Hematopoietic multipotent progenitor cell treated with erythropoietin and hydrocortisone succinate and interleukin-3 and kit ligand, for 8 days (in vitro differentiated cells): ENCODE results near the gene ZNF165.

ENCODE experiments used
- DNase-seq: peaks from one replicate; pipeline ENCODE4 v3.0.0-alpha.2; 2015

ZNF165 gene

DNA sequence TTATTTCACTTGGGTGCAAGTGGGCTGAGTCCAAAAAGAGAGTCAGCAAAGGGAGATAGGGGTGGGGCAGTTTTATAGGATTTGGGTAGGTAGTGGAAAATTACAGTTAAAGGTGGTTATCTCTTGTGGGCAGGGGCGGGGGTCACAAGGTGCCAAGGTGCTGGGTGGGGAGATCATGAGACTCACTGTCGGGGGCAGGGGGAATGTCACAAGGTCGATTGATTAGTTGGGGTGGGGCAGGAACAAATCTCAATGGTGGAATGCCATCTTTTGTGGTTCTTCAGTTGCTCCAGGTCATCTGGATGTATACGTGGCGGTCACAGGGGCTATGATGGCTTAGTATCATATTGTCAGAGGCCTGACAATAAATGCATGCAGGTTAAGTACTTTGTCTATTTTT lies 41.9 kb downstream of the ZNF165 start:
- peak; percentile 91 for DNase-seq

DNA sequence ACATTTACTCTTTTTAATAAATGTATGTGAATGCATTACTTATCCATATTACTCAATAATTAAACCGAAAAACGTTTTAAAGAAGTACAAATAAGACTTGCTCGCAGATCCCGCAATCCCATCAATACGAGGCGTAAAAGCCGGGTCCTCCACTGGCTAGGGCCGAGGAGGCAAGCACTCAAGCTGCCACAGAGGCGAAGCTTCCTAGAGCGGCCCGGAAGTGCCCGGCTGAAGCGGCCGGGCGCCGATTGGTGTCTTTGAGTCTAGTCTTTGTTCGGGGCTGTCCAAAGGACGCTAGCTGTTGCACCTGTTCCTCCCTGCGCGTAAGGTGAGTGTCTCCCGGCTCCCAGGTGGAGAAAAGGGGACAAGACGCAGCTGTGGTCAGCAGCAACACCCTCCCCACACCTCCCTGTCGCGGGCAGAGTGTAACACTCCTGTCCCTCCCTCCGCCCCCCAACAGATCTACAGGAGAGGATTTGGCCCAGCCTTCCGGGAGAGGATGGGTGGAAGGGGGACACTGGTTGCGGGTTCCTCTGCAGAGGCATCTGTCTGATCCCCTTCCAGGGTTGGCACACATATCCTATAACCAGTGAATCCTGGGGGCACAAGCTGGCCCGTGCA lies 44.1 kb downstream of the ZNF165 start, which contains the start of gene ZSCAN16:
Gene ZSCAN16 (plus strand): TSS at position 260 of the 621 bp plus-strand sequence. CDS start 835 bp downstream, outside the sequence.
- DNase-seq = peak; percentile 92

DNA sequence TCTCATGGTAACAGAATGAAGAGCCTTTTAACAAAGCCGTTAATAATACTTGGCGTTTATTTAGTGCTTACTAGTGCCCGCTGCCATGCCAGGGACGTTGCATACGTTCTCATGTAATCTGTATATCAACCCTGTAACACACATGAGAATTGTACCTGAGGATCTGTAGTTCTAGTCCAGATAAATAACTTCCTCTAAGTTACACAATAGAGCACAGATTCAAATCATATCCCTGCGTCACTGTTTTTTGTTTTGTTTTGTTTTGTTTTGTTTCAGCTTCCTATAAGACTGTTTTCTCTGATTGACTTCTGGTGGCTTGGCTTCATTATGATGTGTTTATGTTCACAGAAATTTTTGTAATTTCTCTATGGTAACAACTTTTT lies 44.6 kb downstream of the ZNF165 start:
- DNase-seq = no peak

DNA sequence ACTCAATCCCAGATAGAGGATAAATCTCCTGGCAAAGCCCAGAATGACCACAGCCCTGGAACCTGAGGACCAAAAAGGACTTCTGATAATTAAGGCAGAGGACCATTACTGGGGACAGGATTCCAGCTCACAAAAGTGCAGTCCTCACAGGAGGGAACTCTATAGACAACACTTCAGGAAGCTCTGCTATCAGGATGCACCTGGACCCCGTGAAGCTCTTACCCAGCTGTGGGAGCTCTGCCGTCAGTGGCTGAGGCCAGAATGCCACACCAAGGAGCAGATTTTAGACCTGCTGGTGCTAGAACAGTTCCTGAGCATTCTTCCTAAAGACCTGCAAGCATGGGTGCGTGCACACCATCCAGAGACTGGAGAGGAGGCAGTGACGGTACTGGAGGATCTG lies 45.0 kb downstream of the ZNF165 start:
- DNase-seq = peak; percentile 25

DNA sequence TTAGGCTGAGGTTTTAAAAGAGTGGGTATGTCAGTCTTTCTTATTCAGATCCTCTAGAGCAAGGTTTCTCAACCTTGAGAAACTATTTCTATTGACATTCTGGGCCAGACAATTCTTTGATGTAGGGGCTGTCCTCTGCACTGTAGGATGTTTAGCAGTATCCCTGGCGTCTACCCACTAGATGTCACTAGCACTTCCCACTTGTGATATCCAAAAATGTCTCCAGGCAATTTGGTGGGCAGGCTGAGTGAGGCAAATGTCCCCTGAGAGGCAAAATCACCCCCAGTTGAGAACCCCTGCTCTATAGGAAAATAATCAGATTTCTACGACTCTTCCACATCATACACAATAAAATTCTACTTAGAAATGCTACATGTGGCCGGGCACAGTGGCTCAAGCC lies 53.6 kb downstream of the ZNF165 start:
- DNase-seq = peak; percentile 75

DNA sequence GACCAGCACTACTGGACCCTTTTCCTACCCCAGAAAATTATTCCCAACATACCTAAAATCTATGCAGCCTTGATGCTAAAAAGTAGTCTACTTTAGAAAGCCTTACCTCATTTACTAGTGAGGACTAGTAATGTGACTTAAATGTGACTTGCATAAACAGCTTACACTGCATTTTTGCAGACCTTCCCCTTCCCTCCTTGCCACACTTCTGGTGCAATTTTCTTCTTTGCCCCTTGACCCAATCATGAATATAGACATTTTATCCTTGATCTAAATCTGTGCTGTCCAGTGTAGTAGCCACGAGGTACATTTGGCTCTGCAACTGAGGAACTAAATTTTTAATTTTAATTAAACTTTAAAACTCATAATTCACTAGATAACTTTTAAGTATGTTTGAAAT lies 54.3 kb downstream of the ZNF165 start:
- DNase-seq = no peak

DNA sequence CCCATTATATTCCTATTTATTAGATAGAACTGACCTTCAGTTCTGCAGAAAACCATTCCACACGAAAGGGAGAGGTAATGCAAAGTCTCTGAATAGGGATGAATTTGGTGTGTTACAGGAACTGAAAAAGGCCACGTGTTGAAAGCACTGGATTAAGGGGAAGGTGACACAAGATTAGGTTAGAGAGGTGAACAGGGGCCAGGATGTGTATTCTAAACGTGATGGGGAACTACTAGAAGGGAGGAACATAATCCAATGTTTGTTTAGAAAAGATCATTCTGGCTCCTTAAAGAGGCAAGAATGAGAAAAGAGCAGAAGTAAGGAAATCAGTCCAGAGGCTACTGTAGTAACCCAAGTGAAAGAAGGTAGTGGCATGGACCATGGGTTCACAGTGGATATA lies 55.0 kb downstream of the ZNF165 start:
- DNase-seq = peak; percentile 32

DNA sequence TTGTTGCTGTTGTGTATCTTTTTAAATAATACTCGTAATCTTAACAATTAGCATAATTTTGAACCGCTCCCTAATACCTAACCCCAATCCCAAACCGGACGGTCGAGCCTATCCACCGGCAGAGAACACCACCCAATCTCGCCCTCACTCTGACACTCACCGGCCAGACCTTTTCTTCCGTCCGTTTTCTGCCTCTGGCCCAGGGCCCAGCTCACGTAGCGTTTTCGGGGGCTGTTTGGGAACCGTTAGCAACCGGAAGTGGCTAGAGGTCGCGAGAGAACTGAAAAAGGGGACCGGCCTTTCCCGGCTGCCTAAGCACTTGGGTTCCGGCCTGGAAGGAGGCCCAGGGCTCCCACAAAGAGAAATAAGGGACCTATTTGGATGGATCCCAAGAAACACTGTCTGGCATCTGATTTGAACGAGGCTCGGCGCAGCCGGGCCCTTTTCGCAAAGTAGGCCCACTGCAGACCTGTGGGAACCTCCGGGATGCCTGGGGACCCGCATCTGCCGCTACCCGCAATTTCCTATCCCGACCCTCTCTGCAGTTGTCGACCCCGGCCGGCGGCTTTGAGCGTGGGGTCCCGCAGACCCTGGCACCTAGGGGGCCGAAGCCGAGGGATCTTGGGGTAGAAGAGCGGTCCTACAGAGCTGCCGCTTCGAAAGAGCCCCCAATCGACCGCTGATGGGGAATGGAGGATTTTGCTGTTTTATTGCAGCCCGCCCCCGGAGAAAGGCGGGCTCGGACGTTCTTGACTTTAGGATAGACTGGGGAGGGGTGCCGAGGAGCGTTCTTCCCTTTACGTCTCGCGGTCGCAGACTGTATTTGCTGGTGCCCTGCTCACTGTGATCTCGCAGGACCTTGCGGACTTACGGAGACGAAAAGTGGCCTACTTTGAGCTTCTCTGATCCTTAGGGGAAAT lies 56.5 kb downstream of the ZNF165 start:
- peak; percentile 96 for DNase-seq

DNA sequence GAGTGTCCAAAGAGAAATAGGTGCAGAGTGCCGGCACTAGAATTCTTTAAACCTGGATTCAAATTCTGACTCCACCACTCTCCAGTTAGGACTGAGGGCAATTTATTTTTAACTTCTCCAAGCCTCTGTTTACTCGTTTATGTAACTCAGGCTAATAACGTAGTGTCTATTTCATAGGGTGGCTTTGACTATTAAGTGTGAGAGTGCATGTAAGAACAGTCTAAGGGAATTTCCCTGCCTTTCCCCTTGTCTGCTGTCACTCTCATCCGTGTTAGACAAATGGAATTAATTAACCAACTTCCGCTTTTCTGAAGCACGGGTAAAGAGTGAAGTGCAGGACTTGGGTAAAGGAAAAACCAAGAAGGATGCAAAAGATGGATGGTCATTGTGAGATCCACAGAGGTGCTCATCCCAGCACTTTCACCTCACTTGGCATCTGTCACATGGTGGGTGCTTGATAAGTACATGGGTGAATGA lies 57.2 kb downstream of the ZNF165 start:
- peak; percentile 69 for DNase-seq
